ENCODE data around the gene GABRP.

The GABRP gene, protein sequence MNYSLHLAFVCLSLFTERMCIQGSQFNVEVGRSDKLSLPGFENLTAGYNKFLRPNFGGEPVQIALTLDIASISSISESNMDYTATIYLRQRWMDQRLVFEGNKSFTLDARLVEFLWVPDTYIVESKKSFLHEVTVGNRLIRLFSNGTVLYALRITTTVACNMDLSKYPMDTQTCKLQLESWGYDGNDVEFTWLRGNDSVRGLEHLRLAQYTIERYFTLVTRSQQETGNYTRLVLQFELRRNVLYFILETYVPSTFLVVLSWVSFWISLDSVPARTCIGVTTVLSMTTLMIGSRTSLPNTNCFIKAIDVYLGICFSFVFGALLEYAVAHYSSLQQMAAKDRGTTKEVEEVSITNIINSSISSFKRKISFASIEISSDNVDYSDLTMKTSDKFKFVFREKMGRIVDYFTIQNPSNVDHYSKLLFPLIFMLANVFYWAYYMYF

DNA sequence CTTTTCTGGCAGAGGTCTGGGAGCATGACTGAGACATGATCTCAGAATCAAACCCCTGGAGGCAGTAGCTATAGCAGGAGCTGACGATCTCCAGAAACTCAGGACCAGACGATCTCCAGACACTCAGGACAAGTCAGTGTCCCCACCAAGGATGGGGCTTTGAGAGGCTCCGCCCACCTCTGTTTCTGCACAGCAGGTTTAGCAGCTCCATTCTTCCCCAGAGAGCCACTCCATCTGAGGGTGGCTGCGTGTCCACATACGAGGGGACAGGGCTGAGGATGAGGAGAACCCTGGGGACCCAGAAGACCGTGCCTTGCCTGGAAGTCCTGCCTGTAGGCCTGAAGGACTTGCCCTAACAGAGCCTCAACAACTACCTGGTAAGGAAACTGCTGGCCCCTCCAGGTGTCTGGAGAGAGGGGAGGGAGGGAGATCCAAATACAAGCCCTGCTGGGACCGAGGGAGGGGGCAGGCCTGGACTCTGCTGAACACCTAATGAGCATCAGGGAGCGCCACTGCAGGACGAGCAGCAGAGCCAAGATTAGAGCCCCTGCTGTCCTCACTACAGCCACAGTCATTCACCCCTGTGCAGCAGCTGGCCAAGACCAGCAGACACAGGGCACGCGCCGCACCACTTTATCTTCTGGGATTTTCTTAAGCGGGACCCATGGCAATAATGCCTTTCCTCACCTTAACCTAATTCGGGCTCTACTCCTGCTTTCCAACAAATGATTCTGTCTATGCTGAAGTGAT lies at the start of gene GABRP:
Gene GABRP (plus strand): TSS at position 228 of the 750 bp plus-strand sequence. CDS start 4,891 bp downstream, outside the sequence.
- H3K4me3 ChIP-seq (ENCODE audit: low read depth, low read length) = no peak within 1 kb of the TSS
- in situ Hi-C loops (cut with HindIII; ENCODE audit: low sequenced_read_pairs) = no loop called here
- DNase-seq (ENCODE audit: low read depth) = no peak
- TF ChIP-seq, protein P1, sequence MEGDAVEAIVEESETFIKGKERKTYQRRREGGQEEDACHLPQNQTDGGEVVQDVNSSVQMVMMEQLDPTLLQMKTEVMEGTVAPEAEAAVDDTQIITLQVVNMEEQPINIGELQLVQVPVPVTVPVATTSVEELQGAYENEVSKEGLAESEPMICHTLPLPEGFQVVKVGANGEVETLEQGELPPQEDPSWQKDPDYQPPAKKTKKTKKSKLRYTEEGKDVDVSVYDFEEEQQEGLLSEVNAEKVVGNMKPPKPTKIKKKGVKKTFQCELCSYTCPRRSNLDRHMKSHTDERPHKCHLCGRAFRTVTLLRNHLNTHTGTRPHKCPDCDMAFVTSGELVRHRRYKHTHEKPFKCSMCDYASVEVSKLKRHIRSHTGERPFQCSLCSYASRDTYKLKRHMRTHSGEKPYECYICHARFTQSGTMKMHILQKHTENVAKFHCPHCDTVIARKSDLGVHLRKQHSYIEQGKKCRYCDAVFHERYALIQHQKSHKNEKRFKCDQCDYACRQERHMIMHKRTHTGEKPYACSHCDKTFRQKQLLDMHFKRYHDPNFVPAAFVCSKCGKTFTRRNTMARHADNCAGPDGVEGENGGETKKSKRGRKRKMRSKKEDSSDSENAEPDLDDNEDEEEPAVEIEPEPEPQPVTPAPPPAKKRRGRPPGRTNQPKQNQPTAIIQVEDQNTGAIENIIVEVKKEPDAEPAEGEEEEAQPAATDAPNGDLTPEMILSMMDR (IDR thresholded peaks at IDR 0.05; ENCODE audit: low read depth, low read length, missing control alignments) = no peak

DNA sequence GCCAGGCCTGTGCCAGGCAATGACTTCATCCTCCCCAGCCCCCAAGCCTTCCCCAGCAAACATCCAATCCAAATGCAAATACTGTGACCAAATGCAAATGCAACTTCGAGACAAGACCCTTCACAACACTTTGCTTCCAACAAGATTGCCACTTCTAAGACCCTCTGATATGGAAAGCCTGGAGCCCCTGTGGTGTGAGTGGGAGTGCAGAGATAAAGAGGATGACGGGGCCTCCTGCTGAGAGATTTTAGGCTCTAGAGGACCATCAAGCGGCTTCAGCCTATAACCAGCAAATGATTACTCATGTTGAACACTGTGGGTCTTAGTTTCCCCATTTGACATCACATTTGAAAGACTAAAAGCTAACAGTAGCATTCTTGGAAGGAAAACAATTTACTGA lies 46.6 kb upstream of the GABRP start:
- in situ Hi-C loops (cut with HindIII; ENCODE audit: low sequenced_read_pairs) = no loop called here
- DNase-seq (ENCODE audit: low read depth) = no peak
- no peak overlapping the region for H3K4me3 ChIP-seq (ENCODE audit: low read depth, low read length)
- TF ChIP-seq, protein P1 (IDR thresholded peaks at IDR 0.05; ENCODE audit: low read depth, low read length, missing control alignments) = no peak

DNA sequence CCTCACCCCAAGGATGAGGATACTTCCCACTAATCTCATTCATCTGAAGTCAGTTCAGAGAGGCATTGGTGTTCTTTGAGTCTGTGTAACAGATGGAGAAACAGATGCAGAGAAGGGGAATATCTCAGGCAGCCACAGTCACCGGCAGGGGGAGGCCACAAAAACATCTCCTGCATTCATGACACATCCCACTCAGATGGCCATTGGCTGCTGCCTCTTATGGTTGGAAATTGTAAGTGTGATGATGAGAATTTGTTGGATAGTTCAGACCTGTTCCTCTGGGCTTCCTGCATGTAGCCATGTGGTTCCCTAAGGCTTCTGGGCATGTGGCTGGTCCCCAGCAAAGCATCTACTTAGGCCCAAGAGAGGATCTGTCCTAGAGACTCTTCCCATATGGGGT lies 45.9 kb upstream of the GABRP start:
- DNase-seq (ENCODE audit: low read depth) = no peak
- in situ Hi-C loops (cut with HindIII; ENCODE audit: low sequenced_read_pairs) = no loop called here
- TF ChIP-seq, protein P1 (IDR thresholded peaks at IDR 0.05; ENCODE audit: low read depth, low read length, missing control alignments) = no peak
- no peak overlapping the region for H3K4me3 ChIP-seq (ENCODE audit: low read depth, low read length)

DNA sequence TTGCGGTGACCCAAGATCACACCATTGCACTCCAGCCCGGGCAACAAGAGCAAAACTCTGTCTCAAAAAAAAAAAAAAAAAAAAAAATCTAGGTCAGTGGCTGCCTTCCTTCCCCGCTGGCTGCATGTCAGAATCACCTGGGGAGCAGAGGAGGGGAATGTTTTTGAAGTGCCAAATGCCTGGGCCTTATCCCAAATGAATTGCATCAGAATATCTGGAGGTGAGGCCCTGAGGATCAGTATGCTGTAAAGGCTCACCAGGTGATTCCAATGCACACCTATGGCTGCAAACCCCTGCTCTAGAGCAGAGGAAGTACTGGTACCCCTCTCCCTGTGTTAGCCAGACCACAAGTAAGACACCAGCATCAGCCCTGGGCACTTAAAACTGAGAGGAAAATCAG lies 44.7 kb upstream of the GABRP start:
- TF ChIP-seq, protein P1 (IDR thresholded peaks at IDR 0.05; ENCODE audit: low read depth, low read length, missing control alignments) = no peak
- no peak for DNase-seq (ENCODE audit: low read depth)
- in situ Hi-C loops (cut with HindIII; ENCODE audit: low sequenced_read_pairs) = no loop called here
- H3K4me3 ChIP-seq (ENCODE audit: low read depth, low read length) = no peak overlapping the region

DNA sequence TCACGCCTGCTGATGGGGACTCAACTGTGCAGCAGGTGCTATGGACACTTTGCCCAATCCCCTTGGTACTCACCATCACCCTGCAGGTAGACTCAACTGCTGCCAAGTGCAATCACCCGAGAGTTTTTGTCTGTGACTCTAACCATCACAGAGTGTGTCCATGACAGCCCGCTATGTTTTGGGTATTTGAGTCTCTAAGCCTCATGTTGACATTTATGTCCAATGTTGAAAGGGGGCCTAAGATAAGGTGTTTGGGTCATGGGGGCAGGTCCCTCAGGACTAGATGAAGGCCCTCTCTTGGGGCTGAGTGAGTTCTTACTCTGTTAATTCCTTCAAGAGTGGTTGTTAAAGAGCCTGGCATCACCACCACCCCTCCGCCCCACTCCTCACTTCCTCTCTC lies 44.1 kb upstream of the GABRP start:
- in situ Hi-C loops (cut with HindIII; ENCODE audit: low sequenced_read_pairs) = no loop called here
- no peak for DNase-seq (ENCODE audit: low read depth)
- H3K4me3 ChIP-seq (ENCODE audit: low read depth, low read length) = no peak overlapping the region
- TF ChIP-seq, protein P1 (IDR thresholded peaks at IDR 0.05; ENCODE audit: low read depth, low read length, missing control alignments) = no peak

DNA sequence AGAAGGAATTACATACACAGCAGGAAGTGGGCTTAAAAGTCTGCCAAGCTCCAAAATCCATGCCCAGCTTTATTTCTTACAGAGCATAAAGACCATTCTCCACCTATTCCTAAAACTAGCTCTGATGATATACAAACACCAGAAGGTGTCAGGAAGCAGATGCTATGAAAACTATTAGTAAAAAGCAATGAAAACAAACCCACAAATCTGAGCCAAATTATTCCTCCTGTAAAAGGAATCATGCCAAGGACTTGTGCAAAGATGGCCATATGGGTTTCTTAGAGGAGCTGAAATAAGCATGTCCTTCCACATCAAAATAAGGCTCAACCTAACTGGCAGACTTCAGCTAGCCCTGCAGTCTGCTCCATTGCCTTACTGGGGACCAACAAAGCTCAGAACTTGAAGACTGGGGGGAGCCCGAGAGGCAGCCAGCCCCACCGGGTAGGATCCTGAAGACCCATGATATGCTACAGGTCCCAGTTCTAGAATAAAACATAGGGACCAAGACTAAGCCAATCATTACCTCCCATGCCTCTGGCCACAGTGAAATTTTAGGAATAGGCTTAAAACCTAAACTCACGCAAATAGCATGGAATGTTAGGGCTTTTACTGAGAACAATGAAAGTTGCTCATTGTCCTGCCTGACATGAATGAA lies 42.8 kb upstream of the GABRP start:
- no peak overlapping the region for H3K4me3 ChIP-seq (ENCODE audit: low read depth, low read length)
- TF ChIP-seq, protein P1 (IDR thresholded peaks at IDR 0.05; ENCODE audit: low read depth, low read length, missing control alignments) = no peak
- no peak for DNase-seq (ENCODE audit: low read depth)
- in situ Hi-C loops (cut with HindIII; ENCODE audit: low sequenced_read_pairs) = no loop called here
